PC-3 (cell line): ENCODE data around the gene TEX26.

ENCODE experiments used
- CTCF ChIP-seq: fragments of 300-600 bp; sonication (generic); conservative IDR thresholded peaks from 2 replicates; pipeline ENCODE4 v1.5.1; 2017; ENCODE audit warnings: antibody characterized with exemption, low read depth, mild to moderate bottlenecking, low read length
- EZH2 ChIP-seq: fragments of 300-600 bp; sonication (generic); IDR thresholded peaks from one replicate; pipeline ENCODE4 v1.6.1; 2017; ENCODE audit warnings: antibody characterized with exemption, mild to moderate bottlenecking, low read length; ENCODE audit not compliant: unreplicated experiment
- EZH2phosphoT487 ChIP-seq: fragments of 300-600 bp; sonication (generic); IDR thresholded peaks from 2 replicates; pipeline ENCODE4 v1.6.1; 2018; ENCODE audit warnings: mild to moderate bottlenecking, antibody characterized with exemption, low read length, borderline replicate concordance

GRCh38 chr13:30898678-30899241 is 33.7 kb upstream of the TEX26 start:
- TF ChIP-seq CTCF (no peak), EZH2 (no peak), EZH2phosphoT487 (no peak)
